Measurements from ENCODE around the gene MRPL45. TPM values are rescaled to one million over a fixed set of nuclear protein-coding genes. Genes with fewer than 3 reads are reported as not detected.

The MRPL45 gene
- total RNA-seq, 1 donor from 2014 or later: 39.5 TPM

DNA sequence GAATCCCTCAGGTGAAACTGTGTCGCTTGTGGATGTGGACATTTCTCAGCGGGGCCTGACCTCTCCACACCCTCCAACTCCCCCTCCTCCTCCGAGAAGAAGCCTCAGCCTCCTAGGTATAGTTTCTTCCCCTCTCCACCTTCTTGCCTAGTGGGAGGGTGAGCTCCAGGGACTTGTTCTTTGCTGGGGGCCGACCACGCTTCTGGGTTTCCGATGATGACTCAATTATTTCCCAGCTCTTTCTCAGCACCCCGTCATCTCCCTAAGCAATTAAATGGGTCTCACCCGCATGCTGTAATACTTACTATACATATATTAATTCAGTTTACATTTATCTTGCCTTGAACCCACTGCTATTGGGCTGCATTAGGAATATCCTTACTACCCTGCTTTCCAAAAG lies 67.8 kb downstream of the MRPL45 start:
- intact Hi-C loops (cut with micrococcal nuclease): no loop called here
- Histone ChIP-seq H3K4me1 (peaks cover 30% of the 10 kb centered on the region), H3K36me3 (peaks cover 65% of the 10 kb centered on the region), H3K27ac (replicated peaks) (no peak overlapping the region), H3K4me3 (no peak overlapping the region), H3K27me3 (ENCODE audit: low read depth) (no peaks in the 10 kb centered on the region), H3K9me3 (replicated peaks) (no peaks in the 10 kb centered on the region)
- no peak for DNase-seq
- TF ChIP-seq, protein P1, sequence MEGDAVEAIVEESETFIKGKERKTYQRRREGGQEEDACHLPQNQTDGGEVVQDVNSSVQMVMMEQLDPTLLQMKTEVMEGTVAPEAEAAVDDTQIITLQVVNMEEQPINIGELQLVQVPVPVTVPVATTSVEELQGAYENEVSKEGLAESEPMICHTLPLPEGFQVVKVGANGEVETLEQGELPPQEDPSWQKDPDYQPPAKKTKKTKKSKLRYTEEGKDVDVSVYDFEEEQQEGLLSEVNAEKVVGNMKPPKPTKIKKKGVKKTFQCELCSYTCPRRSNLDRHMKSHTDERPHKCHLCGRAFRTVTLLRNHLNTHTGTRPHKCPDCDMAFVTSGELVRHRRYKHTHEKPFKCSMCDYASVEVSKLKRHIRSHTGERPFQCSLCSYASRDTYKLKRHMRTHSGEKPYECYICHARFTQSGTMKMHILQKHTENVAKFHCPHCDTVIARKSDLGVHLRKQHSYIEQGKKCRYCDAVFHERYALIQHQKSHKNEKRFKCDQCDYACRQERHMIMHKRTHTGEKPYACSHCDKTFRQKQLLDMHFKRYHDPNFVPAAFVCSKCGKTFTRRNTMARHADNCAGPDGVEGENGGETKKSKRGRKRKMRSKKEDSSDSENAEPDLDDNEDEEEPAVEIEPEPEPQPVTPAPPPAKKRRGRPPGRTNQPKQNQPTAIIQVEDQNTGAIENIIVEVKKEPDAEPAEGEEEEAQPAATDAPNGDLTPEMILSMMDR (IDR thresholded peaks at IDR 0.05; ENCODE audit: borderline replicate concordance): no peak

DNA sequence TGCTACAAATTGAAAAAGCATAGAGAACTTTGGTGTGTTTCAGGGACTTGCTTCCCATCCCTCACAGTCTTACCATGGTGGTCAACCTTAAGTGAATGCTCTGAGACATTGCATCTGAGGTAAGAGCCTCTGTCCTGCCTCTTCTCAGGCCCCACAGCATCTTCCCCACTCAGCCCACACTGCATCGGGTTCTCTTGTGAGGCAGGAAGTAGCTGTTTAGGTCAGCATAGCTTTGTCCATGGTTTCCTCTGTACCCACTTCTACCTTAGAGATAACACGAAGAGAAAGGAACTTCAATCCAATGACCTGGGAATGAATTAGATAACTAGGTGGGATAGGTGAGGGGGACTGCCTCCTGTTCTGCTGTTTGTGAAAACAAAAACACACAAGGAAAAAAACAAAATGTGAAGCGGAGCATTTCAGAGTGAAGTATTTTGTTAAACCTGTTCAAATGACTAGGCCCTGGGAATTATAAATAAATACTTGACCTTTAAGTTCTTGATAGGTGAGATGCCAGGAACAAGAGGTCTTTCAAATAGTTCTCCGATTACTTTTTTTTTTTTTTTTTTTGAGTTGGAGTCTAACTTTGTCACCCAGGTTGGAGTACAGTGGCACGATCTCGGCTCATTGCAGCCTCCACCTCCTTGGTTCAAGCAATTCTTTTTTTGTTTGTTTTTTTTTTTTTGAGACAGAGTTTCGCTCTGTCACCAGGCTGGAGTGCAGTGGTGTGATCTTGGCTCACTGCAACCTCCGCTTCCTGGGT lies 72.3 kb downstream of the MRPL45 start:
- intact Hi-C loops (cut with micrococcal nuclease): no loop called here

More for the DNA sequence above, 72.3 kb downstream of the MRPL45 start:
- Histone ChIP-seq H3K27me3 (ENCODE audit: low read depth) (no peaks in the 10 kb centered on the region), H3K4me3 (no peak overlapping the region), H3K36me3 (peaks cover 96% of the 10 kb centered on the region), H3K9me3 (replicated peaks) (no peaks in the 10 kb centered on the region), H3K27ac (replicated peaks) (no peak overlapping the region), H3K4me1 (peaks cover 11% of the 10 kb centered on the region)
- TF ChIP-seq, protein P1 (IDR thresholded peaks at IDR 0.05; ENCODE audit: borderline replicate concordance): no peak
- DNase-seq: no peak

Other genes starting within 250 kb of the MRPL45 start
- gene TBC1D3C, start 228.5 kb upstream of the MRPL45 start, total RNA-seq: not detected
- gene TBC1D3E, start 169.2 kb upstream of the MRPL45 start, total RNA-seq: not detected
- gene TBC1D3, start 104.6 kb upstream of the MRPL45 start, total RNA-seq: not detected
- 0.05 TPM for gene GPR179, start 46.8 kb downstream of the MRPL45 start, total RNA-seq
- 13.2 TPM for gene SOCS7, start 54.7 kb downstream of the MRPL45 start, total RNA-seq
- 60.8 TPM for gene ARHGAP23, start 131.3 kb downstream of the MRPL45 start, total RNA-seq

Data from left ventricle myocardium inferior (tissue), 1 donor.